NCI-H1092 (cell line): ENCODE data around the gene LMCD1.
"Not testable (repeated sequence)": the region's sequence is repeated elsewhere in the genome, so short reads cannot be mapped to it uniquely, and the experiment has no call there.

Experiments
- DNase-seq: peaks from one replicate; lab custom pipeline; 2025; lab: John Stamatoyannopoulos, UW

The LMCD1 gene

GRCh38 chr3:8560366-8561007 lies 58.9 kb downstream of the LMCD1 start:
- DNase-seq, result no peak

- DNase-seq, result no peak
Observed at GRCh38 chr3:8561370-8561769, 59.7 kb downstream of the LMCD1 start.

GRCh38 chr3:8562081-8562595 lies 60.5 kb downstream of the LMCD1 start:
- no peak for DNase-seq

- no peak for DNase-seq
Observed at GRCh38 chr3:8563146-8563545, 61.5 kb downstream of the LMCD1 start.

- no peak for DNase-seq
Observed at GRCh38 chr3:8563597-8563996, 62.0 kb downstream of the LMCD1 start.

GRCh38 chr3:8565376-8565775 lies 63.8 kb downstream of the LMCD1 start:
- no peak for DNase-seq

GRCh38 chr3:8567784-8568575 lies 66.4 kb downstream of the LMCD1 start:
- DNase-seq, result no peak

GRCh38 chr3:8571256-8571655 lies 69.6 kb downstream of the LMCD1 start:
- no peak for DNase-seq

- no peak for DNase-seq
Observed at GRCh38 chr3:8573342-8573926, 71.8 kb downstream of the LMCD1 start.

- DNase-seq, result no peak
Observed at GRCh38 chr3:8574040-8574669, 72.5 kb downstream of the LMCD1 start.

GRCh38 chr3:8574670-8575322 lies 73.2 kb downstream of the LMCD1 start:
- no peak for DNase-seq

- no peak for DNase-seq
Observed at GRCh38 chr3:8575364-8576104, 73.9 kb downstream of the LMCD1 start.

- DNase-seq, result no peak
Observed at GRCh38 chr3:8576436-8576835, 74.8 kb downstream of the LMCD1 start.

GRCh38 chr3:8576841-8577571 lies 75.4 kb downstream of the LMCD1 start:
- DNase-seq, result no peak

- no peak for DNase-seq
Observed at GRCh38 chr3:8578282-8578681, 76.7 kb downstream of the LMCD1 start.

GRCh38 chr3:8579096-8579495 lies 77.5 kb downstream of the LMCD1 start:
- DNase-seq, result no peak

GRCh38 chr3:8579943-8580342 lies 78.3 kb downstream of the LMCD1 start:
- DNase-seq, result no peak

GRCh38 chr3:8580434-8580833 lies 78.8 kb downstream of the LMCD1 start:
- not testable (repeated sequence) for DNase-seq

GRCh38 chr3:8581373-8581772 lies 79.8 kb downstream of the LMCD1 start:
- no peak for DNase-seq

- DNase-seq, result no peak
Observed at GRCh38 chr3:8581806-8582445, 80.3 kb downstream of the LMCD1 start.
